PC-3 (cell line): ENCODE results near the gene TP53I13.

Experiments
- EZH2 ChIP-seq: fragments of 300-600 bp; sonication (generic); IDR thresholded peaks from one replicate; pipeline ENCODE4 v1.6.1; 2017; ENCODE audit warnings: antibody characterized with exemption, mild to moderate bottlenecking, low read length; ENCODE audit not compliant: unreplicated experiment
- EZH2phosphoT487 ChIP-seq: fragments of 300-600 bp; sonication (generic); IDR thresholded peaks from 2 replicates; pipeline ENCODE4 v1.6.1; 2018; ENCODE audit warnings: mild to moderate bottlenecking, antibody characterized with exemption, low read length, borderline replicate concordance
- TF ChIP-seq, protein P1 (sequence below): fragments of 300-600 bp; sonication (generic); conservative IDR thresholded peaks from 2 replicates; pipeline ENCODE4 v1.5.1; 2017; ENCODE audit warnings: antibody characterized with exemption, low read depth, mild to moderate bottlenecking, low read length

DNA sequence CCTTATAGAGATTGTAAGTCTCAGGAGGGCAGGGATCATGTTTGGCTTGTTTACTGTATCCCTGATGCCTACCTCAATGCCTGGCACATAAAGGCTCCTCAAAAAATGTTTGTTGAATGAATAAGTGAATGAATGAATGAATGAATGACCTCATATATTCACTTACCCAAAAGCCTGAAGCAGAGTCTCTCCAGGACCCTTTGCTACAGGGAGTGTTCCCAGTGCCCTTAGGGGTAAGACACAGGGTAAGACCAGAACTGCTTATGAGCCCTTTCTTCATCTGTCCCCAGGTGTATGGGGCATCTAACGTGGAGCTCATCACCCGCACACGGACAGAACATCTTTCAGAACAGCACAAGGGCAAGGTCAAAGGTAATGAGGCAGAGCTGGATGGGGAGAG is 41.9 kb downstream of the TP53I13 start:
- no peak for TF ChIP-seq EZH2
- TF ChIP-seq, protein P1, sequence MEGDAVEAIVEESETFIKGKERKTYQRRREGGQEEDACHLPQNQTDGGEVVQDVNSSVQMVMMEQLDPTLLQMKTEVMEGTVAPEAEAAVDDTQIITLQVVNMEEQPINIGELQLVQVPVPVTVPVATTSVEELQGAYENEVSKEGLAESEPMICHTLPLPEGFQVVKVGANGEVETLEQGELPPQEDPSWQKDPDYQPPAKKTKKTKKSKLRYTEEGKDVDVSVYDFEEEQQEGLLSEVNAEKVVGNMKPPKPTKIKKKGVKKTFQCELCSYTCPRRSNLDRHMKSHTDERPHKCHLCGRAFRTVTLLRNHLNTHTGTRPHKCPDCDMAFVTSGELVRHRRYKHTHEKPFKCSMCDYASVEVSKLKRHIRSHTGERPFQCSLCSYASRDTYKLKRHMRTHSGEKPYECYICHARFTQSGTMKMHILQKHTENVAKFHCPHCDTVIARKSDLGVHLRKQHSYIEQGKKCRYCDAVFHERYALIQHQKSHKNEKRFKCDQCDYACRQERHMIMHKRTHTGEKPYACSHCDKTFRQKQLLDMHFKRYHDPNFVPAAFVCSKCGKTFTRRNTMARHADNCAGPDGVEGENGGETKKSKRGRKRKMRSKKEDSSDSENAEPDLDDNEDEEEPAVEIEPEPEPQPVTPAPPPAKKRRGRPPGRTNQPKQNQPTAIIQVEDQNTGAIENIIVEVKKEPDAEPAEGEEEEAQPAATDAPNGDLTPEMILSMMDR, result no peak
- no peak for TF ChIP-seq EZH2phosphoT487
